A549 (cell line): ENCODE measurements around the gene PIEZO2. TPM values are rescaled to one million over a fixed set of nuclear protein-coding genes. Genes with fewer than 3 reads are reported as not detected.

Experiments
- ATAC-seq, 2 experiments: fragments of 200-7000 bp in 1 of 2; fragments of >200 bp in 1 of 2; cut with Nextera tagmentation in 1 of 2; cut with Tn5 transposase in 1 of 2; 3 replicates each; pipeline versions ENCODE4 v1.8.0 to v1.9.1; 2018 to 2020; ENCODE audit warnings: mild to moderate bottlenecking in 1 of 2, moderate library complexity in 1 of 2
- CTCF ChIA-PET: fragments of 300-600 bp; sonication (Branson Sonifier 250); formaldehyde crosslinking; extraction: SDS; loops from one replicate; lab custom pipeline; 2021; ENCODE audit warnings: antibody characterized with exemption, inconsistent platforms; lab: Yijun Ruan, JAX
- POLR2A ChIA-PET: fragments of 350-600 bp; formaldehyde crosslinking; extraction: SDS; loops from one replicate; lab custom pipeline; 2021; ENCODE audit warnings: antibody characterized with exemption, inconsistent platforms; lab: Yijun Ruan, JAX
- DNase-seq, 2 experiments: peaks; one replicate each; pipeline versions ENCODE4 v3.0.0 to v3.0.0-alpha.2; 2011 to 2016; ENCODE audit warnings: low read depth in 1 of 2, low spot score in 1 of 2
- FAIRE-seq: peaks from 2 replicates; lab custom pipeline; 2011; peaks lifted over from hg19 to GRCh38; lab: Jason Lieb, UNC
- H3K27ac ChIP-seq, 2 experiments: fragments of >200 bp; sonication (Bioruptor Twin); formaldehyde crosslinking; 3 replicates each; pipeline ENCODE4 v1.5.1; 2016 to 2017
- H3K4me1 ChIP-seq: fragments of >200 bp; sonication (Bioruptor Twin); formaldehyde crosslinking; 3 replicates; pipeline ENCODE4 v1.6.1; 2016
- H3K4me2 ChIP-seq: fragments of >200 bp; sonication (Bioruptor Twin); formaldehyde crosslinking; 3 replicates; pipeline ENCODE4 v1.6.1; 2016
- H3K4me3 ChIP-seq: fragments of >200 bp; sonication (Bioruptor Twin); formaldehyde crosslinking; 3 replicates; pipeline ENCODE4 v1.5.1; 2016
- H3K9me3 ChIP-seq: fragments of >200 bp; sonication (Bioruptor Twin); formaldehyde crosslinking; 3 replicates; pipeline ENCODE4 v1.6.1; 2016
- CBX2 ChIP-seq: fragments of 200-600 bp; sonication (generic); IDR thresholded peaks from 2 replicates; pipeline ENCODE4 v1.6.1; 2016; ENCODE audit warnings: low read depth, mild to moderate bottlenecking, borderline replicate concordance
- EP300 ChIP-seq, 2 experiments: fragments of >200 bp; sonication (Bioruptor Twin); formaldehyde crosslinking; IDR thresholded peaks; 2 replicates in 1 of 2; 3 replicates in 1 of 2; pipeline ENCODE4 v1.6.1; 2016 to 2017
- ESRRA ChIP-seq: fragments of 150-350 bp; IDR thresholded peaks from 2 replicates; pipeline ENCODE4 v1.6.1; 2014; ENCODE audit warnings: mild to moderate bottlenecking, low read length, borderline replicate concordance
- FOXS1 ChIP-seq: fragments of 250-450 bp; sonication (Bioruptor Pico); IDR thresholded peaks from 2 replicates; pipeline ENCODE4 v1.5.0; 2020; ENCODE audit warnings: mild to moderate bottlenecking, moderate library complexity
- HOXB5 ChIP-seq: fragments of 250-450 bp; sonication (Bioruptor Pico); IDR thresholded peaks from 2 replicates; pipeline ENCODE4 v1.5.0; 2020; ENCODE audit warnings: mild to moderate bottlenecking, moderate library complexity
- KDM1A ChIP-seq: fragments of 200-600 bp; sonication (generic); IDR thresholded peaks from 2 replicates; pipeline ENCODE4 v1.6.1; 2016; ENCODE audit warnings: low read depth, mild to moderate bottlenecking
- MAZ ChIP-seq: fragments of 150-350 bp; IDR thresholded peaks from 2 replicates; pipeline ENCODE4 v1.6.1; 2014; ENCODE audit warnings: antibody characterized with exemption, low read depth, low read length, borderline replicate concordance
- RAD21 ChIP-seq, 2 experiments: fragments of >200 bp in 1 of 2; sonication (Bioruptor Twin) in 1 of 2; formaldehyde crosslinking in 1 of 2; IDR thresholded peaks in 1 of 2; conservative IDR thresholded peaks in 1 of 2; 2 replicates in 1 of 2; 3 replicates in 1 of 2; pipeline ENCODE4 v1.6.1; 2012 to 2018; ENCODE audit warnings: inconsistent platforms in 1 of 2
- REST ChIP-seq: fragments of 200-600 bp; sonication (generic); IDR thresholded peaks from 2 replicates; pipeline ENCODE4 v1.6.1; 2016; ENCODE audit warnings: antibody characterized with exemption, mild to moderate bottlenecking, moderate library complexity
- TFCP2L1 ChIP-seq: fragments of 250-450 bp; sonication (Bioruptor Pico); IDR thresholded peaks from 2 replicates; pipeline ENCODE4 v1.5.0; 2021; ENCODE audit warnings: mild to moderate bottlenecking
- ZC3H11A ChIP-seq: fragments of 450-650 bp; IDR thresholded peaks from 2 replicates; pipeline ENCODE4 v1.6.1; 2014; ENCODE audit warnings: antibody characterized with exemption, mild to moderate bottlenecking
- WGBS: methylation state at CpG from one replicate; pipeline ENCODE4 v1.1.6; 2017; ENCODE audit errors: missing lambda C conversion rate; 5-methylcytosine and 5-hydroxymethylcytosine counted together
- polyA plus RNA-seq, 4 experiments: library from polyadenylated mRNA; depleted of rRNA in 3 of 4; stranded (reverse); fragments of >200 nt; fragmentation: RNase III in 1 of 4; extraction: RNeasy Plus Mini Kit Qiagen cat#74134 plus additional on column Dnase treatment in 1 of 4; gene quantifications; 2 replicates in 3 of 4; 3 replicates in 1 of 4; pipeline ENCODE4 v1.2.3, GENCODE V29; 2011 to 2017

The PIEZO2 gene
- polyA plus RNA-seq, 2 of the 4 experiments (the other 2 are of a cell fraction), result 0.80 to 1.6 TPM

DNA sequence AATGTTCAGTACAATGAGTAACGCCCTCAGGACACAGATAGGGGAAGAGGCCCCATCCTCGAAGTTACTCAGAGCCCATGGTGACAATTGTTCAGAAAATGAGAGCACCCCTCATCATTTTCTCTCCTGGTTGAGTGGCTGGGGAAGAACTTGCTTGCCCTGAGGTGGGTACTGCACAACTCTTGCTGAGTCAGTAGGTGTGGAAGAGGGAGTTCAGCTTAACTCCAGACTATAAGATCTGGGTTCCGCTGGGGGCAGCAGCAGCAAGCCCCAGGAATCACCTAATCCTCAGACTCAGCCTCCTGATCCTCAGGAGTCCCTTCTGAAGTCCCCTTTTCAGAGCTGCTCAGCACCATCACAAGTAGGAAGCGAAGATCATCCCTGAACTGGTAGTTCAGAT is 123.7 kb downstream of the PIEZO2 start (continued):
- no peak for TF ChIP-seq REST
- no peak for TF ChIP-seq MAZ
- TF ChIP-seq ESRRA, result no peak

DNA sequence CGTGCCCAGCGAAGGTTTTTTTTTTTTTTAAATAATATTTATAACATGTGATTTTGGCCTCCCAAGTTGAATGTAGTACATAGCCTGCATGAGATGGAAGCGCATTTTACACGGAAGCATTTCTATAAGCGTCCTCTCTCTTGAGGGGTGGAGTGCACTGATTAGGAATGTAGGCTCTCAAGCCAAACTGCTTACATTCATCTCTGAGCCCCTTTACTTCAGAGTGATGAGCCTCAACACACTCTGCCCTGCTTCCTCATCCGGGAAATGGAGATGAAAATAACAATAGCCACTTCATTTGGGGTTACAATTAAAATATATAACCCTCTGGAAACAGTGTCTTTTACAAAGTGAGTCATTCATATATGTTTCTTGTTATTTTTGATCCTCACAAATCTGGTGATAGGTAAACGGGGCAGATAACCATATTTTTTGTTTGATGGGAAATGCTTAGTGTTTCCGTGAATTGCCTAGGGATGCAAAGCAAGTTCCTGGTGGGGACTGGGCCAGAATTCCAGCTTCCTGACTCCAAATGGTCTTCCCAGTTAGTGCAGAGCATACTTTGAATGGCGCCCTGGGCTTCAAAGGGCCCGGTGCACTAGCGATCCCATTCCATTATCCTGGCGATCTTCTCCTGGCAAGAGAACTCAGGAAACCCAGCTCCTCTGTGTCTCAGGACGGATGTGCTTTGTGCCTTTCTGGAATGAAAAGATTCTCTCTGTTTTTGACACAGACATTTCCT is 124.3 kb downstream of the PIEZO2 start:
- ATAC-seq (no peak), FAIRE-seq (no peak), DNase-seq (no peak)
- H3K9me3 ChIP-seq, result no peaks in the 10 kb centered on the region
- WGBS, result 76% methylated on average over 12 of the region's 13 CpGs
- no peaks in the 10 kb centered on the region for H3K4me1 ChIP-seq
- H3K27ac ChIP-seq, result no peak overlapping the region
- H3K4me2 ChIP-seq, result no peak overlapping the region
- TF ChIP-seq TFCP2L1 (CRISPR knock-in tag) (no peak), EP300 (IDR thresholded peaks at IDR 0.05) (no peak)
- CTCF ChIA-PET, result interaction anchor here (0.9 kb wide), 1 partner anchor 16 kb away, joined by 3 read pairs; no protein-coding TSS in a partner anchor
- POLR2A ChIA-PET, result no interaction called here
- H3K4me3 ChIP-seq, result no peak overlapping the region

DNA sequence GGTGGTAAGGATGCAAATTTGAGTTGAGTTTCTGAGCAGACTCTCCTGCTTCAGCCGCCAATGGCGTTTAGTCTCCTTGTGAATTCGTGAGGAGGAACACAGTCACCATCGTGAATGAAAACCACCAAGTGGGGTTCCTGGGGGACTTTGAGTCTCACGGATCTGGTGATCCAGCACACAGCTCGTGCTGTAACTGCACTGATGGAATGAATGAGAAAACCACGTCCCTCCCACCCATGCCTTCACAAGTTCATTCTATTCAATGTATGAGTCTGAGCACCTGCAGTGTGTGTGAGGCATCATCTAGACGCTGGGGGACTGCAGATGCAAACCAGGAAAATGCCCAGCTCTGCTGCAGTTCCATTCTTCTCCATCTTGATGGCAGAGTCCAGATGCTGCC is 127.9 kb downstream of the PIEZO2 start:
- H3K4me1 ChIP-seq, result no peaks in the 10 kb centered on the region
- no peak overlapping the region for H3K4me2 ChIP-seq
- no peak for DNase-seq
- TF ChIP-seq EP300 (IDR thresholded peaks at IDR 0.05) (no peak), HOXB5 (CRISPR knock-in tag) (no peak), KDM1A (no peak), CBX2 (no peak), ZC3H11A (no peak)
- POLR2A ChIA-PET, result no interaction called here
- H3K9me3 ChIP-seq, result no peaks in the 10 kb centered on the region
- 38% methylated on average over 8 of the region's 8 CpGs for WGBS
- H3K4me3 ChIP-seq, result no peak overlapping the region
- no peak for FAIRE-seq
- H3K27ac ChIP-seq, result no peak overlapping the region
- CTCF ChIA-PET, result no interaction called here
- no peak for ATAC-seq

GRCh38 chr18:11020877-11021414 is 128.4 kb downstream of the PIEZO2 start:
- no peaks in the 10 kb centered on the region for H3K4me1 ChIP-seq
- ChIA-PET POLR2A (no interaction called here), CTCF (no interaction called here)
- 37% methylated on average over 6 of the region's 6 CpGs for WGBS
- H3K4me3 ChIP-seq, result no peak overlapping the region
- H3K9me3 ChIP-seq, result no peaks in the 10 kb centered on the region
- DNase-seq, result no peak
- no peak for FAIRE-seq
- no peak overlapping the region for H3K27ac ChIP-seq
- ATAC-seq, result no peak
- H3K4me2 ChIP-seq, result no peak overlapping the region
- TF ChIP-seq KDM1A, result no peak
- TF ChIP-seq RAD21 (conservative IDR thresholded peaks at IDR 0.05 in 1 of 2, IDR thresholded peaks at IDR 0.05 in 1 of 2), result no peak
- TF ChIP-seq EP300 (IDR thresholded peaks at IDR 0.05), result no peak
- no peak for TF ChIP-seq FOXS1 (CRISPR knock-in tag)
